Forelimb muscle (tissue), 1 donor: ENCODE data around the gene S100A16. TPM values are rescaled to one million over a fixed set of nuclear protein-coding genes. Genes with fewer than 3 reads are reported as not detected.

ENCODE experiments used
- DNase-seq: peaks from one replicate; pipeline ENCODE4 v3.0.0-alpha.2; 2013; ENCODE audit warnings: low read depth
- polyA plus RNA-seq: library from polyadenylated mRNA; unstranded; fragments of 120-200 nt; gene quantifications from one replicate; pipeline ENCODE4 v1.2.1, GENCODE V29; 2013; ENCODE audit not compliant: insufficient read length

The S100A16 gene
- polyA plus RNA-seq, 1 donor, result 43.0 TPM

- no peak for DNase-seq
Observed at GRCh38 chr1:153636312-153636711, 23.4 kb upstream of the S100A16 start.

- DNase-seq, result no peak
Observed at GRCh38 chr1:153635872-153636271, 22.9 kb upstream of the S100A16 start.

- DNase-seq, result peak; percentile 98
Observed at GRCh38 chr1:153633754-153634665, 21.1 kb upstream of the S100A16 start, which contains the start of gene CHTOP. CHTOP (plus strand) TSS chr1:153634066; CDS start chr1:153636589, 2,523 bp downstream.

DNA sequence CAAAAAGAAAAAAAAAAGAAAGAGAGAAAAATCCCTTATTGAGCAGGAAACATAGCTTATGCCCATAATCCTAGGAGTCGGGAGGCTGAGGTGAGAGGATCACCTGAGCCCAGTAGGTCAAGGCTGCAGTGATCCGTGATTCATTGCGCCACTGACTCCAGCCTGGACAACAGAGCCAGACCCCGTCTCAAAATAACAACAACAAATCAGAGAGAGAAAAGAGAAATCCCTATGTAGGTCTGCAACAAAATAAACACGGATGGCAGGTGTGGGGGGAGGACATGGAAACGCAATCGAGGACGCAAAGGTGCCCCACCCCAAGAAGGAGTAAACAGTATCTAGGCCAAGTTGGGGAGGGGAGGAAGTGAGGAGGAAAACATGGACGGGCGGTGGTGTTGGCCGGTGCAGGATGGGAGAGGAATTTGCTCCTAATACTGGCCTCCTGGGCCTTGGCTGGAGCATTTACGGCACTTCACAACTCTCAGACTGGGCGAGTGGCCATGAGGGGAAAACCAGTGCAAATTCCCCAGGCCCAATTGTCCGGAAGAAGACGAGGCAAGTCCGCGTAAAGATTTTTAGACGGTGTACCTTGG lies 20.3 kb upstream of the S100A16 start:
- DNase-seq, result peak; percentile 45

DNA sequence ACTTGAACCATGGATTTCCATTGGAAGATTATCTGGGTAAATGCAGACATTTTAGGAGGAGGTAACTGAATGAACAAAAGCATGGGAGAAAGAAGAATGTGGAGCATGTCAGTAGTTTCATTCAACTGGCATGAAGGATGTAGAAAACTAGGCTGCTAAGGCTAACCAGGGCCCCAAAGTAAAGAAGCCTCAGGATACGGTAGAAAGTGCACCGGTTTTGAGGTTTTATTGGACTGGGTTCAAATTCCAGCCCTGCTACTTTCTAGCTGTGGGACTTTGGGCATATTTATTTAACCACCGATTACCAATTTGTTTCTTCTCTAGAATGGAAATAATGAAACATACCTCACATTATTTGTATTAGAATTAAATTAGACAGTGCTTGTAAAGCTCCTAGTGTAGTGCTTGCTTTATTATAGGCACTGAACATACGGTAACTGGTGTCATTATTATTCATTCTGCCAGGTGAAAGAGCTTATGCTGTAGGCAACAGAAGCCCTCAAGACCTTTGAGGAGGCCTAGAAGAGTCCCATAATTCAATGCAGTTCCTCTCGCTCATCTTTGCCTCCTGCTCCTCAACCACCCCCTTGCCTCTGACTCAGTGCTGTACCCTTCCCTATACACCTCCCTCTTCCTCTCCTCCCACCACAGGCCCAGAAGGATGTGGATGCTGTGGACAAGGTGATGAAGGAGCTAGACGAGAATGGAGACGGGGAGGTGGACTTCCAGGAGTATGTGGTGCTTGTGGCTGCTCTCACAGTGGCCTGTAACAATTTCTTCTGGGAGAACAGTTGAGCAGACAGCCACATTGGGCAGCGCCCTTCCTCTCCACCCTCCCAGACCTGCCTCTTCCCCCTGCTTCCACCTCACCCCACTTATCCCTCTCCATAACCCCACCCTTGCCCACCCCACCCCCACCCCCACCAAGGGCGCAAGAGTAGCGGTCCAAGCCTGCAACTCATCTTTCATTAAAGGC lies 18.4 kb upstream of the S100A16 start:
- no peak for DNase-seq

DNA sequence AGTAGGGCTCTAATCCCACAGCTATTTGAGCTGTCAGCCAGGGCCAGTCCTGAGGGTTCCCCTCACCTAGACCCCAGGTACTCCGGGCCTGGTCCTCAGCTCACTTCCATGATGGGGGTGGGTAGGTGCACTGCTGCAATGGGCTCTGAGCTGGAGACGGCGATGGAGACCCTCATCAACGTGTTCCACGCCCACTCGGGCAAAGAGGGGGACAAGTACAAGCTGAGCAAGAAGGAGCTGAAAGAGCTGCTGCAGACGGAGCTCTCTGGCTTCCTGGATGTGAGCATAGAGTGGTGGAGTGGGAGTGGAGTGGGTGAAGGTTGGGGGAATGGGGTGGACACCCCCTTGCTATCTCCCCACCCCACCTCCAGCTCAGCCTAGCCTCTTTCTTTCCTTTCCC lies 17.4 kb upstream of the S100A16 start:
- DNase-seq, result no peak

DNA sequence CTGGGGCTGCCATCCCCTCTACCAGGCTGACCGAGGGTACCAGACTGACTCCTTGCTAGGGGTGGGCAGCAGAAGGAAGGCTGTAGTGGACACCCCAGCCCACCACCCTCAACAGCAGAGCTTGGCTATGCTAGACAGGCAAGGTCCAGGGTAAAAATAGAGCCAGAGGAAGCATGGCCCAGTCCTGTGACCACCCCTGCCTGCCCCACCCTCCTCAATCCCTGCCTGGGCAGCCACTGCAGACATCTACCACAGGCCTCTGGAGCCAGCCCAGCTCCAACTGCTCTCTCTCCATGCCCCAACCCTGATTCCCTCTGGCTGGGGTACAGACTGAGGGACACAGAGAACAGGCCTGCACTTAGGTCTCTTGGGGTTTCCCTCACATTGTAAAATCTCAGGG lies 17.0 kb upstream of the S100A16 start:
- no peak for DNase-seq

DNA sequence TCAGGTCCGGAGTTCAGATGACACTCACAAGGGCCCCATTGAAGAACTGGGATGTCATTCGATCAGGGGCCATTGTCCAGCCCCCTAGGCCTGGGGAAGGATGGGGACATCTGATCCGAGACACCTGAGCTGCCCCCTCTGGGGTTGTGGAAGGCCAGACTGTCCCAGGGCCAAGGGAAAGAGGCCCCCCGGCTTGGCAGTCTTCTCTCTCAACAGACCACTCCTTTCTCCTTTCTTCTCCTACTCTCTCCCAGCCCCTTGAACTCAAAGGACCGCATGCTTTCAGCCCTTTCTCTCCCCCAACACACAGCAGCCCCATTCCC lies 16.4 kb upstream of the S100A16 start:
- no peak for DNase-seq

GRCh38 chr1:153628638-153629342 lies 15.9 kb upstream of the S100A16 start:
- no peak for DNase-seq

DNA sequence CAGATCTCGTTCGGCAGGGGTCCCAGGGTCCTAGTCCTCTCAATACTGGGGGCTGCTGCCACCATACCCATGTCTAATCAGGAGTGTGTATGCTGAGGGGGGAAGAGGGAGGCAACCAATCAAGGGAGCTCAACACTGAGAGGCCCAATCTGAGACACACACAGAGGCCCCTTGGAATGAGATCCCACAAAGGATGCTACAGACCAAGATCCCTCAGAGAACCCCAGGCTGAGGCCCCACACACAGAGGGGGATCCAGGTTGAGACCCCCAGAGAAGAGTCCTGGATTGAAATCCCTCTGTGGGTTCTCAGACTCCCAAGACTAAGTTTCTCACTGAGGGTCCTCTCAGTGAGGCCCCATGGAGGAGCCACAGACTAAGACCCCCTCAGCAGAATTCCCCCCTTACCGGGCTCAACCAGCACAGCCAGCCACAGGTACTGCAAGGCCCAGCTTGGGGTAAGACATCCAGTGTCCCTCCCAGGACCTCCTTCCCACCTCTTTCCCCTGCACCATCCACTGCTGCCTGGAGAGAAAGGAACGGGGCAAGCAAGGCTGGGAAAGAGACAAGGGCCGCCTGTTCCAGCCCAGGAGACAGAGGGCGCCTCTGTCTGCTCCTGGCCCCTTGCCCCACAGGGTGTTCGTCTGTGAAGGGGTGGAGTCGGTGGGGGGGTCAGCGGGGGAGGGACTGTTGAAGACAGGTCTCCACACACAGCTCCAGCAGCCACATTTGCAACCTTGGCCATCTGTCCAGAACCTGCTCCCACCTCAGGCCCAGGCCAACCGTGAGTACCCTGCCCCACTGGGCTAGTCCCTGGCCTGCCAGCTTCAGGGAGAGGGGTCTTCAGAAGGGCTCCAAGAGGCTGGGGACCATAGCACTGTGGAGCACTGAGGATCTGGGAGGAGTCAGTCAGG lies 15.0 kb upstream of the S100A16 start, which contains the start of gene S100A1:
TSS of gene S100A1 (plus strand) at position 720 of the 912 bp plus-strand sequence. CDS start 2,088 bp downstream, outside the sequence.
- DNase-seq, result no peak

DNA sequence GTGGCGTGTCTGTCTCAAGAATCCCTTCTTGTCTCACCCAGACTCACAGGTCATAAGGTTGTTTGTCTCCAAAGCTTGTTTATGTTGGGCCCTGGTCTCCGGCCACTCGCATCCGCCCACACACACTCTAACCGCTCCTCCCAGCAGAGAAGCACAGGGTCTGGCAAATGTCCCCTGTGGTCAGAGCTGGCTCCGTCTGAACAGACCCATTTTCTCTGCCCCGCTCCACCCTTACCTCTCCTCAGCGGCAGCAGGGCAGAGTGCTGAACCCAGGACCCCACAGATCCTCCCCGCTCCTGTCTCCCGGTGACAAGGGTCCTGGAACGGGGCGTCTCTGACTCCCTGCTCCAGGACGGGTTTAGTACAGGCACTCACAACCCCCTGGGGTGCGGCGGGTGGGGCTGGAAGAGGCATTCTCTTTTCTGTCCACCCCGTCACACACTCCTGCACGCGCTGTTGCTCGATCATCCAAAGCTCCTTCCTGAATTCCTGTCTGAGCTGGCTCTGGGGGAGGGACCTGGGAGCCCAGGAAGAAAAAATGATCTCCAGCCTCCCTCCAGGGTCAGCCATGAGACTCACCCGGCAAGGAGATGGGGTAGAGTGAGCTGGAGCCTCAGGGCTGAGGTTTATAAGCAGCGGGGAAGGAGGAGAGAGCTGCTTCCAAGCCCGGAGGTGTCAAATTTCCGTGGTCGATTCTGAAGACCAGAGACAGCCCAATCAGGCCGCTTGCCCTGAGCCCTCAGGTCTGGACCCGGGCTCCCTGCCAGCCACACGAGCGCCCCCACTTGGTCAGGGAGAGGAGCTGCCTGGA lies 14.2 kb upstream of the S100A16 start, which contains the start of gene S100A13:
TSS of gene S100A13 (minus strand) at position 602 of the 811 bp plus-strand sequence. CDS start 1,033 bp downstream, outside the sequence.
- peak; percentile 61 for DNase-seq

DNA sequence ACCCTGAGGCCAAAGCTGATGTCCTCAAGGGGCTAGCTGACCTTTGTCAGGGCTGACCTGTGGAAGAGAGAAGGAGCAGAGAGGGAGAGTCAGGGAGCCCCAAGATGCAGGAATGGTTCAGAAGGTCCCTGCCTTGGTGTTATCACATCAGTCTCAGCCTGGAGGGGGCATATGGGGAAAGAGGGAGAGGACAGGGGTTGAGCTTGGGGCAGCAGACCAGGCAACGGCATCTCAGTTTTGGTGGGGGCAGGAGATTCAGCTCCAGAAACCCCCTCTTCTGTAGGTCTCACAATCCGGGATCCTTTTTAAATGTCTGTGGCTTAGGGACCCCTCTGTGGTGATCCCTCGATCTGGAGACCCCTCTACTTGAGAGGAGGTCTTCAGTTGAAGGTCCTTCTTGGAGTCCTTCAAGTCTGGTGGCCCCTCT lies 13.6 kb upstream of the S100A16 start:
- no peak for DNase-seq

- no peak for DNase-seq
Observed at GRCh38 chr1:153624965-153625611, 12.2 kb upstream of the S100A16 start.

DNA sequence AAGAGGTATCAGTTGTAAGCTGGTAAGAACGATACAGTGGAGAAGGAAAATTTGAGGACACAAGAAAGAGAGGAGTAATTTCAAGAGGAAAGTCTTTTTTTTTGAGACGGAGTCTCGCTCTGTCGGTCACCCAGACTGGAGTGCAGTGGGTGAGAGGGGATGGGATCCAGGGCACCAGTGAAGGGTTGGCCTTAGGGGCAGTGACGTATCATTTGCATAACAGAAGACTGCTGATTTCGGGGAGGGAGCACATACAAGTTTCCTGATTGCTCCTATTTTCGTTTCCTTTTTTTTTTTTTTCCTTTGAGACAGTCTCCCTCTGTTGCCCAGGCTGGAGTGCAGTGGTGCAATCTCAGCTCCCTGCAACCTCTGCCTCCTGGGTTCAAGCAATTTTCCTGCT lies 10.2 kb upstream of the S100A16 start:
- DNase-seq, result no peak

GRCh38 chr1:153619171-153619570 lies 6.2 kb upstream of the S100A16 start:
- no peak for DNase-seq

DNA sequence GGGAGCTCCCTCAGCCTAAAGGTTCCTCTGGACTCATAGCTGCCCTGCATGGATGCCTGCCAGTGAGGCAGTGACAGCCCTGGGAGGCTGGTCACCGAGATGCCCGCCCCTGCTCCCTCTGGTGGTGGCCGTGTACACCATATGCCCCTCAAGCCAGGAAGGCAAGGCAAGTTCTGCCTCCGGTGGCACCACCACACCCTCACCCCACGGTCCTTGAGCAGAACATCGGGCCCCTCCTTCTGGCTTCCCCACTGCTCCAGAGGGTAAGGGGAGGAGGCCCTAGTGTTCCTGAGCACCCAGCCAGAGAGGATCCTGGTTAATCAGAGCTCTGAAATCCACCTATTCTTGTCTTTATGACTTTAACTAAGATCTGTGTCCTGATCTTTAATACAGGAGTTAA lies 4.7 kb upstream of the S100A16 start:
- DNase-seq, result no peak

DNA sequence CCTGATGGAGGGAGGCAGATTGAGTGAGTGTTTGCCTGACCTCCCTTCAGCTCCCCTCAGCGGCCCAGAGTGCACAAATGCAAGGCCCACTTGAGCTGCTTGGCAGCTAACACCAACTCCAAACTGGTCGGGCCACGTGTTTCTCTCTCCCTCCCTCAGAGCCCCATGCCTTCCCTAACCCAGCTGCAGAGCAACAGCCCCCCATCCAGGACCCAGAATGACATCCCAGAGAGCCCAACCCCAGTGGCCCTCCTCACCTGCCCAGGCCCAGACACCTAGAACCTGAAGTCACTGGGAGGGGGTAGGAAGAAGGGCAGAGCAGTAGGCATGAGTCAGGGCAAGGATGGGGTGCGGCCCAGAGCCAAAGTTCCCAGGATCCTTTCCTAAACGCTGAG lies 4.0 kb upstream of the S100A16 start:
- DNase-seq, result no peak

GRCh38 chr1:153616144-153616916 lies 3.4 kb upstream of the S100A16 start, which contains the start of gene S100A14:
S100A14 (minus strand) TSS chr1:153616325; CDS start chr1:153615858, 467 bp downstream.
- DNase-seq, result no peak
